HG02884 (cell line): ENCODE measurements around the gene RAE1.
"Not testable (repeated sequence)": the region's sequence is repeated elsewhere in the genome, so short reads cannot be mapped to it uniquely, and the experiment has no call there.

Experiments used
- ATAC-seq: cut with Tn5 transposase; IDR thresholded peaks from one replicate; pipeline ENCODE4 v1.9.1; 2021; ENCODE audit warnings: mild to moderate bottlenecking, moderate library complexity; ENCODE audit not compliant: unreplicated experiment

The RAE1 gene

GRCh38 chr20:57411406-57412283, 60.6 kb downstream of the RAE1 start:
- ATAC-seq, result no peak

GRCh38 chr20:57412347-57413029, 61.4 kb downstream of the RAE1 start:
- ATAC-seq, result no peak

GRCh38 chr20:57413986-57414385, 62.9 kb downstream of the RAE1 start:
- ATAC-seq, result no peak

DNA sequence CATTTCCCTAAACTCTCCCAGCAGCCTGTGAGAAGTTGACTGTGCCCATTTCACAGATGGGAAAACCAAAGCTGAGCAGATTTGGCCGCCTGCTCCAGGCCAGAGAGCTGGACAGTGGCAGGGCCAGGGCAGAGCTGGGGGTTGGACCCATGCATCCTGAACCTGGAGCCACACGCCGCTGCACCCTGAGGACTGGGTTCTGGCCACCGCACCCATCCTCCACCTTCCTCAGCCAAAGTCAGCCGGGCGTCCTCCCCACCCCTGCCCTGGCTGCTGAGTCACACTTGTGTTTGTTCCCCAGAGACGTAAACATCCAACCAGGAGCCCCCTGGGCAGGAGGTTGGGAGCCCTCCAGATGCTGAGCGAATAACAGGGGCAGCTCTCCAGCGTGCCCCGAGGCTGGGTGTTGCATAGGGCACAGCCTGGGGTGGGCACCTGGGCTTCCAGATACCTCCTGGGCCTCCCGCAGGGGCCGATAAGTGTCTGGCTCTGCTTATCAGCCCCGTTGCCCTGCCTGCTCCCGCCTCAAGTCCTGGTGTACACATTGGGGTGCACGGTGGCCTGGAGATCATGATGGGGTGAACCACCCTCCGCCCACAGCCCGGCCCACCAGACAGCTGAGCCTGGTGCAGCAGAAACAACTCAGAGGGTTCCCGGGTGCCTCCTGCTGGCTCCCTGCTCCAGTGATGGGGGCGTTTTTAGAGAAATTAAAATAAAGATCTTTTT, 64.0 kb downstream of the RAE1 start:
- ATAC-seq, result no peak

DNA sequence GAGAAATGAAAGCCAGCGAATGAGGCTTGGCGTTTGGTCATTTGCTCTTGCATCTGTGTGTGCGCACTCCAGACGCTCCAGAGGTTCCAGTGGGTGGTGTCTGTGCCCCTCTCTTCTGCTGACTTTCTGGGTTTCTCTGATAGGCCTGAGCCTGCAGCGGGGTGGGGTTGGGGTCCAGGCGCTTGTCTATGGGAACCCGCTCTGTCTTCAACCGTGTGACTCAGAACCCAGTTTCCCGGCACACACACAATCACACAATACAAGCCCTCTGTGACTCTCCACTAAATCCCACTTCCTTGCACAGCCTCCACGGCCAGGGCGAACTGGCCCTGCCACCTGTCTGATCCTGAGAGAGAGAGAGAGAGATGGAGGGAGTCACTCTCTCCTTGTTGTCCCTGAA, 64.7 kb downstream of the RAE1 start:
- no peak for ATAC-seq

- no peak for ATAC-seq
These were observed 65.4 kb downstream of the RAE1 start for GRCh38 chr20:57416296-57417022.

- no peak for ATAC-seq
These were observed 66.1 kb downstream of the RAE1 start for GRCh38 chr20:57417051-57417689.

DNA sequence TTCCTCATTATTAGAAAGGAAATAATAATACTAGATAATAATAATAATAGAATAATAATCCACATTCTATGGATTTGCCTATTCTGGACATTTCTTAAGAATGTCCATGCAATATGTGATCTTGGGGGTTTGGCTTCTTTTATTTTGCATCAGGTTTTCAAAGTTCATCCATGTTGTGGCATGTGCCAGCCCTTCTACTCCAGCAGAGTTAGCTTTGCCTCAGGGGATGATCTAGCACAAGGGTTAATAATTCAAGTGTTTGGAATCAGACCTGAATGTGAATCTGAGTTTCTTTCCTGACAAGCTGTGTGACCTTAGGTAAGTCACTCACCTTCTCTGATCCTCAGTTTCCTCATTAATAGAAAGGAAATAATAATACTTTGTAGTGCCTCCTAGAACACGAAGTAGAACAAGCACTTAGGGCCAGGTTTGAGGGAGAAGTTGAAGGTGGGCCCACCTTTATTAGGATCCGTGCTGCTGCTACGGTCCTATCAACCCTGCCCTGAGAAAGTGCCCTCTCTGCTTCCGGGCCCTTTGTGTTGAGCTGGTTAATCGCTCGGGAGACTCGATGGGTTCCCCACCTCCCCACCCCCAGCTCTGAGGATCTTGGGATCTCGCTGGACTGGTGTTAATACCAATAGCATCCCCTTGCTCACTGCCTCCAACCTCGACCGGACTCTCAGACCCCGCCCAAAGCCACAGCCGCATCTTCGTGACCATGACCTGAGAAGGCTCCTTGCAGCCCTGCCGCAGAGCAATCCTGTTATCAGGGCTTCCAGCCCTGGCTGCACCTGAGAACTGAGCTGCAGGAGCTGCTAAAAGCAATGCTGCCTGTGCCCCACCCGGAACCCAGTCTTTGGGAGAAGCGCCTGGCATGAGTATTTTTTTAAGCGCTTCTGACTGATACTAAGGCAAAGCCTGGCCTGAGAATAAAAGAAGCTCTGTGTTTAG, 67.0 kb downstream of the RAE1 start:
- no peak for ATAC-seq

DNA sequence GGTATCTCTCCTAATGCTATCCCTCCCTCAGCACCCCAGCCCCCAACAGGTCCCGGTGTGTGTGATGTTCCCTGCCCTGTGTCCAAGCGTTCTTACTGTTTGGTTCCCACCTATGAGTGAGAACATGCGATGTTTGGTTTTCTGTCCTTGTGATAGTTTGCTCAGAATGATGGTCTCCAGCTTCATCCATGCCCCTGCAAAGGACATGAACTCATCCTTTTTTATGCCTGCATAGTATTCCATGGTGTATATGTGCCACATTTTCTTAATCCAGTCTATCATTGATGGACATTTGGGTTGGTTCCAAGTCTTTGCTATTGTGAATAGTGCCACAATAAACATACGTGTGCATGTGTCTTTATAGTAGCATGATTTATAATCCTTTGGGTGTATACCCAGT, 68.4 kb downstream of the RAE1 start:
- not testable (repeated sequence) for ATAC-seq

GRCh38 chr20:57420571-57421252, 69.7 kb downstream of the RAE1 start:
- ATAC-seq, result no peak

- ATAC-seq, result no peak
These were observed 70.5 kb downstream of the RAE1 start for GRCh38 chr20:57421253-57422220.

GRCh38 chr20:57422254-57422653, 71.2 kb downstream of the RAE1 start:
- ATAC-seq, result no peak

- no peak for ATAC-seq
These were observed 74.3 kb downstream of the RAE1 start for GRCh38 chr20:57425150-57426013.

DNA sequence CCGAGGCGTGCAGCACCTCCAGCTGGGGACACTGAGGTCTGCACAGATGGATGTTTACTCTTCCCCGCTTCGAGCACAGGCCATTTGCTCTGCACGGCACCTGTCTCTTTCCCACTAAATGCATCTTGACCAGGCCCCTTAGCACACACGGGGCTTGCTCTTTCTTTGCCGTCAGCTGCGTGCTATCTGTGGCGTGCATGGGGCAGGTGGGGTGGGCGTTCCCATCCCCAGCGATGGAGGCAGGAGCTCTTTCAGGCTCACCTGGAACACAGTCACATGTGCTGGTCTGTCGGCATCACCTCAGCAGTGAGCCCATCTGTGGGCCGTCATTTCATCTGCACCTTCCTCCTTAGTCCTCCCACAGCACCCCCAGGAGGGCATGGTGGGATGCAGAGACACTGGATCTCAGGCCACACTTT, 75.2 kb downstream of the RAE1 start:
- ATAC-seq, result no peak

DNA sequence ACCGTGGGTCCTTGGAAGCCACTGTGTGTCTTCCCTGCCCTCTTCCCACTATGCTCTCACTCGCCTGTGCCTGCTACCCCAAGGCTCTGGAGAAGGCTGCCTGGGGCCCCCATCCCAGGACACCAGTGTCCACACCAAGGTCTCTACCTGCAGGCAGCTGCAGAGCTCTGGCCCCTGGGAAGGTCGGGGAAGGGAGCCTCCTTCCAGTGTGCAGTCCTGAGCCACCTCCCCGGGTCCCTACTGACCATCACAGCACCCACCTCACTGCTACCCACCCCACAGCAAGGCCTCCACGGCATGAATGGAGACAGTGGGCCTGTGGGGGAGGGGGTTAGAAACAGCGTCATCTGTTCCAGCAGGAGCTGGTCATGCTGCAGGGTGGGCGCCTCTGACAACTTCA, 75.8 kb downstream of the RAE1 start:
- no peak for ATAC-seq

DNA sequence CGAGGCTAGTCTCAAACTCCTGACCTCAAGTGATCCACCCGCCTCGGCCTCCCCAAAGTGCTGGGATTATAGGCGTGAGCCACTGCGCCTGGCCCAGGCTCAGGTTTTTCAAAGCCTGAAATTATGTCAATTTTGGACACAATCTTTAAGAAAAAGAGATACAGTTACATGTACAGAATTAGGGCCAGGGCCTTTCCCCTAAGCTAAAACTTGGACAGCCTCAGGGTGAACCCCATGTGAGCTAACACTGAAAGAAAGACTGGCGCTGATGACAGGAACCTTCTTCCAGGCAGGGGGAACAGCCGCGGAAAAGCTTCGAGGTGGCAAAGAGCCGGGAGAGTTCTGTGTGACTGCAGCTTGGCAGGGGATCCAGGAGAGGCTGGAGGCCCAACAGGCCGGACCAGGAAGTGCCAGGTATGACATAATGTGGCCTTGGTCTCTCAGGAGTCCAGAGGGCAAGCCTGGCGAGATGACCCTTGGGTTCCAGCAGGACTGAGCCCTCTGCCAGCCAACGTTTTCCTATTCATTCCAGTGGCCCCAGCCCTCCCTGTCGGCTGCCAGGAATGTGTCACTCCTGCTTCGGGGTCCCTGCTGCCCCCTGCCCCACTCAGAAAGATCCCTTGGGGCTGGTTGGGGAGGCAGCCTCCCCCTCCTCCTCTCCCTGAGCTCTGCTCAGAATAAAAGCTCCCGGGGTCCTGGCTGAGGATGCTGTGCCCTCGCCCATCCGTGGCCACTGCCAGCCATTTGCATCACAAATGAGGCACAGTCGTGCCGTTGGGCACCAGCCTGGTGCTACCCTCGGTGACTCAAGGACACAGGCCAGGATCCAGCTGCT, 77.5 kb downstream of the RAE1 start:
- ATAC-seq, result no peak
